IMR-90 (cell line): ENCODE measurements around the gene FRAS1. TPM values are rescaled to one million over a fixed set of nuclear protein-coding genes. Genes with fewer than 3 reads are reported as not detected.

ENCODE experiments used
- ATAC-seq: fragments of 200-7000 bp; cut with Tn5 transposase; 2 replicates; pipeline ENCODE4 v1.9.1; 2020; ENCODE audit warnings: low read depth, mild to moderate bottlenecking, moderate library complexity
- BruUV-seq: library from RNA; stranded (reverse); fragments of 400-500 nt; replicated peaks from 2 replicates; lab custom pipeline; 2021; lab: Mats Ljungman, UMichigan
- CTCF ChIA-PET: fragments of 300-600 bp; formaldehyde crosslinking; extraction: SDS; loops from one replicate; lab custom pipeline; 2021; ENCODE audit warnings: antibody characterized with exemption; lab: Yijun Ruan, JAX
- POLR2A ChIA-PET: fragments of 300-600 bp; sonication (Branson Sonifier 250); formaldehyde crosslinking; loops from one replicate; lab custom pipeline; 2022; ENCODE audit warnings: antibody characterized with exemption; ENCODE audit not compliant: unreplicated experiment; lab: Charles Lee
- DNase-seq: peaks from one replicate; pipeline ENCODE4 v3.0.0; 2013
- H2AFZ ChIP-seq: replicated peaks from 2 replicates; pipeline ENCODE3; 2013; ENCODE audit warnings: low read length, mild to moderate bottlenecking; ENCODE audit not compliant: poor library complexity
- H2AK5ac ChIP-seq: 2 replicates; pipeline ENCODE4 v1.6.1; 2013; ENCODE audit warnings: low read depth, low read length, inconsistent platforms
- H2AK9ac ChIP-seq: replicated peaks from 2 replicates; pipeline ENCODE3; 2013; ENCODE audit warnings: mild to moderate bottlenecking, low read depth, low read length, moderate library complexity; ENCODE audit not compliant: poor library complexity
- H2BK120ac ChIP-seq: 2 replicates; pipeline ENCODE4 v1.6.1; 2013; ENCODE audit warnings: low read depth, low read length, inconsistent platforms
- H2BK15ac ChIP-seq: 3 replicates; pipeline ENCODE4 v1.6.1; 2013; ENCODE audit warnings: low read depth, low read length, inconsistent platforms
- H2BK20ac ChIP-seq: 2 replicates; pipeline ENCODE4 v1.6.1; 2013; ENCODE audit warnings: low read depth, mild to moderate bottlenecking, inconsistent platforms, low read length, moderate library complexity
- H2BK5ac ChIP-seq: 2 replicates; pipeline ENCODE4 v1.6.1; 2013; ENCODE audit warnings: mild to moderate bottlenecking, low read depth, low read length, inconsistent platforms; ENCODE audit not compliant: poor library complexity, severe bottlenecking
- H3K14ac ChIP-seq: replicated peaks from 2 replicates; pipeline ENCODE4 v1.6.1; 2013; ENCODE audit warnings: low read depth, low read length, inconsistent platforms
- H3K18ac ChIP-seq: 2 replicates; pipeline ENCODE4 v1.6.1; 2013; ENCODE audit warnings: low read depth, low read length, control low read depth
- H3K23ac ChIP-seq: 2 replicates; pipeline ENCODE4 v1.6.1; 2013; ENCODE audit warnings: low read depth, low read length, inconsistent platforms
- H3K27ac ChIP-seq: 2 replicates; pipeline ENCODE4 v1.5.1; 2013; ENCODE audit warnings: mild to moderate bottlenecking, control low read depth, low read length; ENCODE audit not compliant: insufficient read depth
- H3K27me3 ChIP-seq: 2 replicates; pipeline ENCODE4 v1.6.1; 2013; ENCODE audit warnings: low read length; ENCODE audit not compliant: control insufficient read depth, insufficient read depth
- H3K36me3 ChIP-seq: 2 replicates; pipeline ENCODE4 v1.6.1; 2013; ENCODE audit warnings: low read length, mixed read lengths; ENCODE audit not compliant: control insufficient read depth, insufficient read depth
- H3K4ac ChIP-seq: 2 replicates; pipeline ENCODE4 v1.6.1; 2013; ENCODE audit warnings: low read depth, low read length, inconsistent platforms
- H3K4me1 ChIP-seq: 2 replicates; pipeline ENCODE4 v1.6.1; 2013; ENCODE audit warnings: low read length, mixed read lengths; ENCODE audit not compliant: control insufficient read depth, insufficient read depth
- H3K4me2 ChIP-seq: 2 replicates; pipeline ENCODE4 v1.6.1; 2013; ENCODE audit warnings: low read depth, mild to moderate bottlenecking, control low read depth, low read length, moderate library complexity
- H3K4me3 ChIP-seq: 2 replicates; pipeline ENCODE4 v1.5.1; 2013; ENCODE audit warnings: low read depth, mild to moderate bottlenecking, control low read depth, low read length, moderate library complexity; ENCODE audit not compliant: insufficient read depth
- H3K56ac ChIP-seq: 2 replicates; pipeline ENCODE4 v1.6.1; 2013; ENCODE audit warnings: low read length, inconsistent platforms; ENCODE audit not compliant: insufficient read depth; ENCODE audit errors: extremely low read depth
- H3K79me1 ChIP-seq, 2 experiments: 2 replicates each; pipeline ENCODE4 v1.6.1; 2013; ENCODE audit warnings: low read length in 2 of 2, inconsistent platforms in 1 of 2, low read depth in 1 of 2
- H3K9ac ChIP-seq: 2 replicates; pipeline ENCODE4 v1.6.1; 2013; ENCODE audit warnings: low read depth, low read length, control low read depth
- H3K9me1 ChIP-seq: 2 replicates; pipeline ENCODE4 v1.6.1; 2013; ENCODE audit warnings: low read length, inconsistent platforms; ENCODE audit not compliant: insufficient read depth
- H3K9me3 ChIP-seq: 2 replicates; pipeline ENCODE4 v1.6.1; 2013; ENCODE audit warnings: low read length; ENCODE audit not compliant: control insufficient read depth, insufficient read depth
- H4K20me1 ChIP-seq: 2 replicates; pipeline ENCODE4 v1.6.1; 2013; ENCODE audit warnings: low read length, inconsistent platforms; ENCODE audit not compliant: insufficient read depth
- H4K5ac ChIP-seq: 2 replicates; pipeline ENCODE4 v1.6.1; 2013; ENCODE audit warnings: mild to moderate bottlenecking, low read depth, low read length, control low read depth
- H4K8ac ChIP-seq, 2 experiments: 2 replicates each; pipeline ENCODE4 v1.6.1; 2013; ENCODE audit warnings: low read depth in 2 of 2, low read length in 2 of 2, control low read depth in 1 of 2, inconsistent platforms in 1 of 2
- H4K91ac ChIP-seq: 2 replicates; pipeline ENCODE4 v1.6.1; 2013; ENCODE audit warnings: low read depth, low read length, inconsistent platforms; ENCODE audit not compliant: insufficient read depth
- BHLHE40 ChIP-seq: fragments of 150-350 bp; IDR thresholded peaks from 2 replicates; pipeline ENCODE4 v1.6.1; 2016; ENCODE audit warnings: mild to moderate bottlenecking, low read depth, low read length
- CTCF ChIP-seq: conservative IDR thresholded peaks from 2 replicates; pipeline ENCODE4 v1.5.1; 2012; ENCODE audit warnings: mild to moderate bottlenecking, low read depth, low read length, improper control_type of control experiment
- ELK1 ChIP-seq: fragments of 150-350 bp; IDR thresholded peaks from 2 replicates; pipeline ENCODE4 v1.6.1; 2016; ENCODE audit warnings: low read depth, mild to moderate bottlenecking, low read length, moderate library complexity, borderline replicate concordance
- MAFK ChIP-seq: IDR thresholded peaks from 2 replicates; pipeline ENCODE4 v1.6.1; 2012; ENCODE audit warnings: low read depth, low read length, improper control_type of control experiment
- MAZ ChIP-seq: IDR thresholded peaks from 2 replicates; pipeline ENCODE4 v1.6.1; 2012; ENCODE audit warnings: low read depth, mild to moderate bottlenecking, low read length, improper control_type of control experiment, moderate library complexity, borderline replicate concordance
- RFX5 ChIP-seq: IDR thresholded peaks from 2 replicates; pipeline ENCODE4 v1.8.0; 2012; ENCODE audit warnings: low read depth, mild to moderate bottlenecking, low read length, moderate library complexity
- WGBS, 2 experiments: methylation state at CpG; one replicate each; pipeline versions ENCODE4 v1.1.5 to v1.1.7; 2013; ENCODE audit warnings: missing lambda C conversion rate in 2 of 2; ENCODE audit not compliant: insufficient read length in 1 of 2; ENCODE audit errors: extremely low coverage in 2 of 2; 5-methylcytosine and 5-hydroxymethylcytosine counted together
- dilution Hi-C: fragments of 300-500 bp; cut with HindIII; formaldehyde crosslinking; loops from one replicate; pipeline ENCODE4 v1.14.3; 2018; ENCODE audit warnings: low sequenced_read_pairs; ENCODE audit not compliant: unreplicated experiment
- in situ Hi-C: fragments of 300-500 bp; cut with MboI; formaldehyde crosslinking; loops from 3 replicates; pipeline ENCODE4 v1.14.3; 2019; ENCODE audit warnings: low sequenced_read_pairs, inconsistent platforms, mixed read lengths
- intact Hi-C: fragments of 100-400 bp; cut with micrococcal nuclease; formaldehyde crosslinking; loops from 2 replicates; pipeline ENCODE4 v1.10.0; 2022
- polyA plus RNA-seq, 3 experiments: library from polyadenylated mRNA; depleted of rRNA; stranded (reverse); fragments of >200 nt; gene quantifications; 2 replicates each; pipeline ENCODE4 v1.2.3, GENCODE V29; 2012; ENCODE audit warnings: low replicate concordance in 1 of 3
- total RNA-seq: library from RNA; depleted of rRNA; stranded (reverse); fragments of >200 nt; gene quantifications from 2 replicates; pipeline ENCODE4 v1.2.3, GENCODE V29; 2012

Gene FRAS1
- total and polyA plus RNA-seq, 2 of the 4 experiments (the other 2 are of a cell fraction), result under 0.01 to 0.03 TPM

GRCh38 chr4:78513411-78513975, 456.4 kb downstream of the FRAS1 start:
- BruUV-seq, result no TSS peak
- POLR2A ChIA-PET, result no interaction called here
- Histone ChIP-seq H3K27me3 (peaks cover 4% of the 10 kb centered on the region; the same call in 1 of the 2 replicates), H2AK5ac (no peak overlapping the region), H2BK120ac (no peak overlapping the region), H4K8ac (no peak overlapping the region), H3K9me3 (no peaks in the 10 kb centered on the region), H4K5ac (no peak overlapping the region), H3K4me1 (no peaks in the 10 kb centered on the region), H3K18ac (no peak overlapping the region), H3K9ac (no peak overlapping the region), H2AFZ (no peak overlapping the region), H2BK5ac (no peak overlapping the region), H3K4me2 (no peak overlapping the region), H3K36me3 (no peaks in the 10 kb centered on the region), H4K20me1 (no peaks in the 10 kb centered on the region), H2BK20ac (no peak overlapping the region), H3K14ac (no peak overlapping the region), H2BK15ac (no peak overlapping the region), H3K4ac (no peak overlapping the region), H3K79me1 (no peaks in the 10 kb centered on the region), H4K91ac (no peak overlapping the region), H3K23ac (no peak overlapping the region), H3K56ac (no peak overlapping the region), H3K4me3 (no peak overlapping the region), H3K27ac (no peak overlapping the region), H2AK9ac (no peak overlapping the region), H3K9me1 (no peaks in the 10 kb centered on the region)
- ATAC-seq (no peak), DNase-seq (no peak)
- CTCF ChIA-PET, result interaction anchor here (0.6 kb wide), 2 partner anchors 41 to 554 kb away, joined by 3 read pairs; no protein-coding TSS in a partner anchor
- WGBS, 2 experiments, result 30% methylated on average over 2 of the region's 3 CpGs; no CpG with 5 or more reads in 1 of the 2 experiments
- TF ChIP-seq RFX5 (no peak), BHLHE40 (no peak), CTCF (no peak), MAFK (no peak), MAZ (no peak), ELK1 (no peak)
- in situ Hi-C loops (loop anchor here (10.0 kb wide), 1 partner anchor 559 kb away; no protein-coding TSS in a partner anchor), dilution Hi-C loops (no loop called here), intact Hi-C loops (loop anchor here (5.0 kb wide), 1 partner anchor 456 kb away; the partner anchor contains the start of gene FRAS1)
